NOMO-1 treated with DMSO at 0.1 percent for 48 hours (cell line): ENCODE measurements around the gene LRRC8D.
"Not testable (repeated sequence)": the region's sequence is repeated elsewhere in the genome, so short reads cannot be mapped to it uniquely, and the experiment has no call there.

Source experiments
- DNase-seq: peaks from one replicate; lab custom pipeline; 2025; ENCODE audit not compliant: unreplicated experiment; lab: John Stamatoyannopoulos, UW

Gene LRRC8D

DNA sequence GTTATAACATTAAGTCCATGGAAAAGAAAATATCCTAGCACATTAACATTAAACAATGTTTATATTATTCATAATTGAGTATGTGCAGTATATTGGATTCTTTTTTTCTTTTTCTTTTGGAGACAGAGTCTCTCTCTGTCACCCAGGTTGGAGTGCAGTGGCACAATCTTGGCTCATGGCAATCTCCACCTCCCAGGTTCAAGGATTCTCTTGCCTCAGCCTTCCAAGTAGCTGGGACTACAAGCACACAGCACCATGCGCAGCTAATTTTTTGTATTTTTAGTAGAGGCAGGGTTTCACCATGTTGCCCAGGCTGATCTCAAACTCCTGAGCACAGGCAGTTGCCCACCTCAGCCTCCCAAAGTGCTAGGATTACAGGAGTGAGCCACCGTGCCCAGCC lies 162.0 kb downstream of the LRRC8D start:
- DNase-seq, result not testable (repeated sequence)

DNA sequence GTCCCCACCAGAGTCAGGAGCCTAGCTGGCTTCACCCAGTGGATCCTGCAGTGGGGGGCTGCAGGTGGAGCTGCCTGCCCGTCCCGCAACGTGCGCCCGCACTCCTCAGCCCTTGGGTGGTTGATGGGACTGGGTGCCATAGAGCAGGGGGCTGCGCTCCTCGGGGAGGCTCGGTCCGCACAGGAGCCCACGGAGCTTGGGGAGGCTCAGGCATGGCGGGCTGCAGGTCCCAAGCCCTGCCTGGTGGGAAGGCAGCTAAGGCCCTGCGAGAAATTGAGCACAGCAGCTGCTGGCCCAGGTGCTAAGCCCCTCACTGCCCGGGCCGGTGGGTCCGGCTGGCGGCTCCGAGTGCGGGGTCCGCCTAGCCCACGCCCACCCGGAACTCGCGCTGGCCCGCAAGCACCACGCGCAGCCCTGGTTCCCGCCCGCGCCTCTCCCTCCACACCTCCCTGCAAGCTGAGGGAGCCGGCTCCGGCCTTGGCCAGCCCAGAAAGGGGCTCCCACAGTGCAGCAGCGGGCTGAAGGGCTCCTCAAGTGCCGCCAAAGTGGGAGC lies 163.8 kb downstream of the LRRC8D start:
- DNase-seq, result not testable (repeated sequence)

DNA sequence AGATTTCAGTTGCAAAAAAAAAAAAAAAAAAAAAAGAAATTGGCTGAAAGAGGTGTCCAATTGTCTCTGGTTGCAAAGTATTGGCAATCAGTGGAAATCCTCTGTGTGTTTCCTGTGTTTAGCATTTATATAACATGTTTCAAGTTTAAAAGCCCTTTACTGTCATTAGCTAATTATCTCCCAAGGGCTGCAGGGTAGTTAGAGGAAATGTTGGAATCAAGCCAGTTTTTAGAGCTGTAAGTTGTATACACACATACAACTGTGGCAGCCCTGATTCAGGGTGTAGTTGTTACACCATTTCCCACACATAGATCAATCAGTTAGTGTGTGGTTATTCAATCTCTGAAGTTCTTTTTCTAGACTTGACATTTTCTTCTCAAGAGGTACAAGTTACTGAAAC lies 165.2 kb downstream of the LRRC8D start:
- DNase-seq, result no peak
